Osteoblast (primary cell): ENCODE results near the gene AFDN. TPM values are rescaled to one million over a fixed set of nuclear protein-coding genes. Genes with fewer than 3 reads are reported as not detected.
A peak's percentile ranks its signal among the peaks of the same experiment; 100 is the strongest.

ENCODE experiments used
- DNase-seq: peaks from one replicate; pipeline ENCODE4 v3.0.0; 2011; ENCODE audit warnings: low spot score, mixed read lengths; ENCODE audit not compliant: insufficient read length; ENCODE audit errors: missing footprints
- H2AFZ ChIP-seq: 2 replicates; pipeline ENCODE4 v1.6.0; 2011; ENCODE audit warnings: mild to moderate bottlenecking, low read length
- H3K27ac ChIP-seq: 2 replicates; pipeline ENCODE4 v1.5.1; 2011; ENCODE audit warnings: mild to moderate bottlenecking, low read depth, low read length, moderate library complexity
- H3K27me3 ChIP-seq: 2 replicates; pipeline ENCODE4 v1.6.0; 2012; ENCODE audit warnings: mild to moderate bottlenecking, control low read depth, inconsistent platforms, low read length, moderate library complexity; ENCODE audit not compliant: insufficient read depth
- H3K36me3 ChIP-seq: 2 replicates; pipeline ENCODE4 v1.5.1; 2011; ENCODE audit warnings: mild to moderate bottlenecking, low read length, control low read depth, moderate library complexity; ENCODE audit not compliant: insufficient read depth
- H3K4me1 ChIP-seq: 2 replicates; pipeline ENCODE4 v1.5.1; 2011; ENCODE audit warnings: mild to moderate bottlenecking, low read length, control low read depth, moderate library complexity; ENCODE audit not compliant: insufficient read depth
- H3K4me2 ChIP-seq: 2 replicates; pipeline ENCODE4 v1.6.0; 2011; ENCODE audit warnings: mild to moderate bottlenecking, low read length; ENCODE audit not compliant: insufficient read depth
- H3K4me3 ChIP-seq: fragments of 200-600 bp; sonication (generic); 3 replicates; pipeline ENCODE4 v1.5.1; 2012; ENCODE audit warnings: mild to moderate bottlenecking, low read length, inconsistent platforms; ENCODE audit not compliant: insufficient read depth
- H3K79me2 ChIP-seq: 2 replicates; pipeline ENCODE4 v1.6.0; 2012; ENCODE audit warnings: mild to moderate bottlenecking, low read length, control low read depth, inconsistent platforms; ENCODE audit not compliant: insufficient read depth
- H3K9me3 ChIP-seq: 2 replicates; pipeline ENCODE4 v1.5.1; 2011; ENCODE audit warnings: low read depth, low read length, control low read depth
- H4K20me1 ChIP-seq: 2 replicates; pipeline ENCODE4 v1.6.0; 2012; ENCODE audit warnings: mild to moderate bottlenecking, low read length, control low read depth; ENCODE audit not compliant: insufficient read depth
- CTCF ChIP-seq: IDR thresholded peaks from 2 replicates; pipeline ENCODE4 v1.5.1; 2011; ENCODE audit warnings: mild to moderate bottlenecking, low read depth, low read length, moderate library complexity; ENCODE audit errors: extremely low read depth
- total RNA-seq: library from RNA; depleted of rRNA; stranded (reverse); fragments of >200 nt; gene quantifications from 2 replicates; pipeline ENCODE4 v1.2.3, GENCODE V29; 2012

AFDN gene
- total RNA-seq, 1 donor = 52.5 TPM

GRCh38 chr6:167779993-167780655 is 46.6 kb upstream of the AFDN start:
- no peaks in the 10 kb centered on the region for H3K9me3 ChIP-seq

GRCh38 chr6:167781066-167781767 is 45.5 kb upstream of the AFDN start:
- no peak overlapping the region for H3K4me2 ChIP-seq
- H3K27ac ChIP-seq = no peak overlapping the region
- peak; percentile 34 for DNase-seq
- H3K27me3 ChIP-seq = no peaks in the 10 kb centered on the region
- no peak overlapping the region for H3K4me3 ChIP-seq
- H3K9me3 ChIP-seq = no peaks in the 10 kb centered on the region
- no peaks in the 10 kb centered on the region for H3K36me3 ChIP-seq
- TF ChIP-seq CTCF = no peak
- H3K4me1 ChIP-seq = no peaks in the 10 kb centered on the region
- H4K20me1 ChIP-seq = no peaks in the 10 kb centered on the region
- no peak overlapping the region for H2AFZ ChIP-seq
- no peaks in the 10 kb centered on the region for H3K79me2 ChIP-seq

More at GRCh38 chr6:167779993-167780655, 46.6 kb upstream of the AFDN start:
- no peaks in the 10 kb centered on the region for H3K79me2 ChIP-seq
- H3K4me1 ChIP-seq = no peaks in the 10 kb centered on the region
- peak; percentile 59 for DNase-seq
- H3K36me3 ChIP-seq = no peaks in the 10 kb centered on the region
- TF ChIP-seq CTCF = no peak
- H3K4me2 ChIP-seq = no peak overlapping the region
- H3K27me3 ChIP-seq = no peaks in the 10 kb centered on the region
- H2AFZ ChIP-seq = no peak overlapping the region
- no peak overlapping the region for H3K27ac ChIP-seq
- no peak overlapping the region for H3K4me3 ChIP-seq
- H4K20me1 ChIP-seq = no peaks in the 10 kb centered on the region

GRCh38 chr6:167781868-167782267 is 44.8 kb upstream of the AFDN start:
- H3K79me2 ChIP-seq = no peaks in the 10 kb centered on the region
- H4K20me1 ChIP-seq = no peaks in the 10 kb centered on the region
- H3K27me3 ChIP-seq = no peaks in the 10 kb centered on the region
- DNase-seq = peak; percentile 85
- TF ChIP-seq CTCF = no peak
- H3K4me2 ChIP-seq = no peak overlapping the region
- no peaks in the 10 kb centered on the region for H3K4me1 ChIP-seq
- no peaks in the 10 kb centered on the region for H3K36me3 ChIP-seq
- no peaks in the 10 kb centered on the region for H3K9me3 ChIP-seq
- no peak overlapping the region for H3K4me3 ChIP-seq
- H3K27ac ChIP-seq = no peak overlapping the region
- no peak overlapping the region for H2AFZ ChIP-seq
